GM12801 (cell line): ENCODE data around the gene EMD.

ENCODE experiments used
- CTCF ChIP-seq: IDR thresholded peaks from one replicate; pipeline ENCODE4 v1.5.1; 2011; ENCODE audit warnings: control low read depth; ENCODE audit not compliant: insufficient read length; ENCODE audit errors: extremely low read depth

EMD gene

GRCh38 chrX:154371789-154372300 is 7.2 kb upstream of the EMD start:
- no peak for TF ChIP-seq CTCF

DNA sequence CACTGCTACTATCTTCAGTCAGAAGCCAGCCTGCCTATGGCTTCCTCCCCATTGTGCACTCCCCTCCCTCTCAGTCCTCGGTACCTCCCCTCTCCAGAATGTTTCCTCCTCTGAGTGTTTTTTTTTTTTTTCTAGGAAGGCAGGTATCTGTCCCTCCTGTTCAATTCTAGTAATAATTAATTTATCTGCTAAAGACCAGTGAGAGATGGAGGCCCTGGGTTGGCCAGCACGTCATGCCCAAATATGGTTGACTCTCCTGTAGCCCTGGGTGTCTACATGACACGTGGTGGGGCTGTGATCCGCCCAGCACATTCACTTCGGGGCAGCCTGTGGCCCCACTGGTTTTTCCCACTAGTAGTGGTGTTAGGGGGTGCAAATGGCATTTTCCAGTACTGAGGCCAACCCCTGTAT is 6.5 kb upstream of the EMD start:
- TF ChIP-seq CTCF = no peak

GRCh38 chrX:154373340-154374306 is 5.5 kb upstream of the EMD start:
- no peak for TF ChIP-seq CTCF

GRCh38 chrX:154374313-154375155 is 4.6 kb upstream of the EMD start, which contains the start of gene FLNA:
FLNA (minus strand) TSS chrX:154374634; CDS start chrX:154371245, 3,389 bp downstream.
- no peak for TF ChIP-seq CTCF

DNA sequence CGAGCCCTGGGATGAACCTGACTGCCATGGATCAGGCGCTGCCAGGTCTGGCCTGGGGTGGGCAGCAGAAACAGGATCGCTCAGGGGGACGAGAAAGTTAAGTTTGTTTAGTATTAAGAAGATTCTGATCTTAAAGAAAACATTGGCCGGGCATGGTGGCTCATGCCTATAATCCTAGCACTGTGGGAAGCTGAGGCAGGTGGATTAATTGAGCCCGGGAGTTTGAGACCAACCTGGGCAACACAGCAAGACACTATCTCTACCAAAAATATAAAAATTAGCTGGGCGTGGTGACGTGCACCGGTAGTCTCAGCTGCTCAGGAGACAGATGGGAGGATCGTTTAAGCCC is 4.0 kb upstream of the EMD start:
- TF ChIP-seq CTCF = no peak

DNA sequence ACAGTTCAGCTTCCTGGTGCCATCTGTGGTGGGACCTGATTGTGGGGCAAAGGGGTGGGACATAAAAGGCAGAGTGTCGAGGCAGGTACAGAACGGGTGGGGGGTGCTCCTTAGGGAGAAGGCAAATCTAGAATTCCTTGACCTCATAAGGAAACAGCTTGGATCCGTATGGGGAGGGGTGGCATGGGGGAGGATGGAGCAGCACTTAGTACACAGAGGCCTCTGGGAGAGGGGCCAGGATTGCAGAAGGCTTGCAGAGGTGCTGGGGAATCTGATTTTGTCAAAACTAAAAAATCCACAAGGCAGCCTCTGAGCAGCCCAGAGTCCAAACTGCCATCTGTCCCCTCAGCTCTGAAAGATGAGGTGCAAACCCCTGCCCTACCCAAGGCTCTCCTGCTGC is 2.3 kb upstream of the EMD start:
- TF ChIP-seq CTCF = no peak
